ENCODE measurements around the gene RNASE12. TPM values are rescaled to one million over a fixed set of nuclear protein-coding genes. Genes with fewer than 3 reads are reported as not detected.

RNASE12 gene
- total RNA-seq, 1 donor from 2014 or later, result not detected

DNA sequence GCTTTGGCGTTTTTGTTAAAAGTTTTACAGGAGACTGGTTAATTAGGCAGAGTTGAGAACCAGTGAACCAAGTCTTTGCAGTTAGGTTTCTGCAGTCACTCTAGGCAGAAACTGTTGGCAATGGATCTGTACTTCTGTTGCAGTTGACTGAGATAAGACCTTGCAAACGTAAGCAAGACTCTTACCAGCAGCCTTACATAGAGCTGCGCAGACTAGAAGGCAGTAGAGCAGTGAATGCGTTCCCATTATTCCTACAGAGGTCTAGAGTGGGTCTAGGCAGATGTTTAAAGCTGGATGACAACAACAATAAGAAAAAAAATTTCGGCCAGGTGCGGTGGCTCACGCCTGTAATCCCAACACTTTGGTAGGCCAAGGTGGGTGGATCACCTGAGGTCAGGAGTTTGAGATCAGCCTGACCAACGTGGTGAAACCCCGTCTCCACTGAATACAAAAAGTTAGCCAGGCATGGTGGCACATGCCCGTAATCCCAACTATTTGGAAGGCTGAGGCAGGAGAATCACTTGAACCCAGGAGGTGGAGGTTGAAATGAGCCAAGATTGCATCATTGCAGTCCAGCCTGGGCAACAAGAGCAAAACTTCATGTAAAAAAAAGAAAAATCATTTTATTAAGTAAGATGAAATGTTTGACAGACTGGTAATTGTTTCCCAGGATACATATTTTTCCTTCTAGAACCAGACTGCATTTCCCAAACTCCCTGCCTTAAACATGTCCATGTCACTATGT, 42.6 kb downstream of the RNASE12 start:
- no peak for TF ChIP-seq CTCF (IDR thresholded peaks at IDR 0.05)
- DNase-seq, result no peak
- intact Hi-C loops (cut with DNase I), result no loop called here
- Histone ChIP-seq H3K4me1 (no peaks in the 10 kb centered on the region), H3K36me3 (no peaks in the 10 kb centered on the region), H3K27me3 (no peaks in the 10 kb centered on the region), H3K9me3 (no peaks in the 10 kb centered on the region), H3K27ac (no peak overlapping the region), H3K4me3 (no peak overlapping the region)
- ATAC-seq, result no peak

- no peaks in the 10 kb centered on the region for H3K27me3 ChIP-seq
- no peak overlapping the region for H3K4me3 ChIP-seq
- no peak for ATAC-seq
- DNase-seq, result no peak
- H3K27ac ChIP-seq, result no peak overlapping the region
- intact Hi-C loops (cut with DNase I), result no loop called here
- H3K9me3 ChIP-seq, result no peaks in the 10 kb centered on the region
- TF ChIP-seq CTCF (IDR thresholded peaks at IDR 0.05), result no peak
- H3K36me3 ChIP-seq, result no peaks in the 10 kb centered on the region
- H3K4me1 ChIP-seq, result no peaks in the 10 kb centered on the region
Observed at GRCh38 chr14:20546877-20547276, 44.3 kb downstream of the RNASE12 start.

Other genes starting within 250 kb of the RNASE12 start
- gene PARP2, start 247.7 kb downstream of the RNASE12 start, total RNA-seq, result 15.6 TPM
- 48.9 TPM for gene TEP1, start 177.9 kb downstream of the RNASE12 start, total RNA-seq
- 0.29 TPM for gene KLHL33, start 155.2 kb downstream of the RNASE12 start, total RNA-seq
- 33.8 TPM for gene OSGEP, start 136.6 kb downstream of the RNASE12 start, total RNA-seq
- 101 TPM for gene APEX1, start 136.2 kb downstream of the RNASE12 start, total RNA-seq
- gene PIP4P1, start 129.9 kb downstream of the RNASE12 start, total RNA-seq, result 40.2 TPM
- 32.8 TPM for gene PNP, start 122.0 kb downstream of the RNASE12 start, total RNA-seq
- 0.58 TPM for gene RNASE10, start 85.8 kb downstream of the RNASE12 start, total RNA-seq
- gene RNASE9, start 30.3 kb downstream of the RNASE12 start, total RNA-seq, result not detected
- not detected for gene RNASE11, start 3.4 kb downstream of the RNASE12 start, total RNA-seq
- not detected for gene OR6S1, start 50.3 kb upstream of the RNASE12 start, total RNA-seq
- 42.5 TPM for gene RNASE4, start 93.2 kb upstream of the RNASE12 start, total RNA-seq
- gene ANG, start 97.4 kb upstream of the RNASE12 start, total RNA-seq, result 28.1 TPM
- gene EDDM3A, start 154.5 kb upstream of the RNASE12 start, total RNA-seq, result not detected
- gene EDDM3B, start 177.0 kb upstream of the RNASE12 start, total RNA-seq, result not detected
- 20.3 TPM for gene RNASE6, start 189.9 kb upstream of the RNASE12 start, total RNA-seq
- 888 TPM for gene RNASE1, start 211.5 kb upstream of the RNASE12 start, total RNA-seq

All from upper lobe of right lung (tissue), 1 donor.